Epithelial cell of proximal tubule (primary cell): ENCODE data around the gene WDR74. TPM values are rescaled to one million over a fixed set of nuclear protein-coding genes. Genes with fewer than 3 reads are reported as not detected.
A peak's percentile ranks its signal among the peaks of the same experiment; 100 is the strongest.

Experiments used
- DNase-seq: peaks from one replicate; pipeline ENCODE4 v3.0.0-alpha.2; 2011; ENCODE audit warnings: low read depth
- H3K4me3 ChIP-seq: 2 replicates; pipeline ENCODE4 v1.5.1; 2011; ENCODE audit warnings: low read depth, mild to moderate bottlenecking, low read length
- CTCF ChIP-seq: conservative IDR thresholded peaks from 2 replicates; pipeline ENCODE4 v1.5.1; 2012; ENCODE audit warnings: low read depth, mild to moderate bottlenecking, low read length
- total RNA-seq: library from RNA; depleted of rRNA; stranded (reverse); fragments of >200 nt; gene quantifications from 2 replicates; pipeline ENCODE4 v1.2.3, GENCODE V29; 2015

Gene WDR74
- total RNA-seq, 1 donor from 2014 or later: 55.3 TPM

- TF ChIP-seq CTCF: no peak
- H3K4me3 ChIP-seq: no peak overlapping the region
- no peak for DNase-seq
These were observed 38.3 kb downstream of the WDR74 start for GRCh38 chr11:62801071-62801470.

GRCh38 chr11:62799486-62799885 is 39.9 kb downstream of the WDR74 start:
- no peak for DNase-seq

GRCh38 chr11:62796281-62796680 is 43.1 kb downstream of the WDR74 start:
- no peak for DNase-seq
- no peak overlapping the region for H3K4me3 ChIP-seq
- no peak for TF ChIP-seq CTCF

More at GRCh38 chr11:62799486-62799885, 39.9 kb downstream of the WDR74 start:
- no peak overlapping the region for H3K4me3 ChIP-seq
- no peak for TF ChIP-seq CTCF

GRCh38 chr11:62794201-62794775 is 45.1 kb downstream of the WDR74 start:
- no peak for DNase-seq
- no peak for TF ChIP-seq CTCF
- no peak overlapping the region for H3K4me3 ChIP-seq

GRCh38 chr11:62792202-62792575 is 47.2 kb downstream of the WDR74 start:
- TF ChIP-seq CTCF: peak; percentile 6
- no peak for DNase-seq
- H3K4me3 ChIP-seq: peak overlapping the region; percentile 95

GRCh38 chr11:62791501-62792201 is 47.7 kb downstream of the WDR74 start, which contains the start of gene TMEM223:
Gene TMEM223 (minus strand): TSS chr11:62792006. CDS start chr11:62791994, 12 bp downstream.
- DNase-seq: no peak
- TF ChIP-seq CTCF: no peak

GRCh38 chr11:62789576-62789975 is 49.8 kb downstream of the WDR74 start:
- DNase-seq: no peak
- TF ChIP-seq CTCF: no peak
- no peak overlapping the region for H3K4me3 ChIP-seq

More at GRCh38 chr11:62791501-62792201, 47.7 kb downstream of the WDR74 start, which contains the start of gene TMEM223:
- peak within 1 kb of the TSS; percentile 95 for H3K4me3 ChIP-seq
